Neural cell (in vitro differentiated cells): ENCODE data around the gene AKAP4. TPM values are rescaled to one million over a fixed set of nuclear protein-coding genes. Genes with fewer than 3 reads are reported as not detected.

ENCODE experiments used
- H2AFZ ChIP-seq: fragments of 200-600, 300-800 bp; sonication (generic), shearing (Covaris generic); 2 replicates; pipeline ENCODE4 v1.6.0; 2014; ENCODE audit warnings: low read depth, mild to moderate bottlenecking, antibody characterized with exemption, low read length, moderate library complexity
- H3F3A ChIP-seq: fragments of 200-600 bp; shearing (Covaris generic); 2 replicates; pipeline ENCODE4 v1.6.1; 2016; ENCODE audit warnings: mild to moderate bottlenecking, moderate library complexity, mixed read lengths, antibody characterized with exemption, low read length; ENCODE audit not compliant: insufficient read depth, poor library complexity, severe bottlenecking
- H3K27ac ChIP-seq: fragments of 200-600, 300-800 bp; sonication (generic), shearing (Covaris generic); 2 replicates; pipeline ENCODE4 v1.5.1; 2014; ENCODE audit warnings: mild to moderate bottlenecking, low read length, moderate library complexity
- H3K27me3 ChIP-seq: fragments of 300-800, 200-600 bp; sonication (generic), shearing (Covaris generic); 2 replicates; pipeline ENCODE4 v1.6.0; 2014; ENCODE audit warnings: mild to moderate bottlenecking, low read depth, low read length, moderate library complexity; ENCODE audit not compliant: insufficient read depth
- H3K36me3 ChIP-seq: fragments of 300-800, 200-600 bp; sonication (generic), shearing (Covaris generic); 2 replicates; pipeline ENCODE4 v1.5.1; 2014; ENCODE audit warnings: mild to moderate bottlenecking, antibody characterized with exemption, low read length, moderate library complexity; ENCODE audit not compliant: insufficient read depth
- H3K4me2 ChIP-seq: fragments of 300-800, 200-600 bp; sonication (generic), shearing (Covaris generic); 2 replicates; pipeline ENCODE4 v1.6.0; 2014; ENCODE audit warnings: mild to moderate bottlenecking, low read length
- H3K4me3 ChIP-seq: fragments of 300-800, 200-600 bp; sonication (generic), shearing (Covaris generic); 2 replicates; pipeline ENCODE4 v1.5.1; 2014; ENCODE audit warnings: mild to moderate bottlenecking, low read length, moderate library complexity
- H3K79me2 ChIP-seq: fragments of 200-600 bp; shearing (Covaris generic); replicated peaks from 2 replicates; pipeline ENCODE4 v1.6.0; 2014; ENCODE audit warnings: mild to moderate bottlenecking, low read length, moderate library complexity; ENCODE audit not compliant: insufficient read depth
- H3K9ac ChIP-seq: fragments of 300-800, 200-600 bp; sonication (generic), shearing (Covaris generic); 2 replicates; pipeline ENCODE4 v1.6.1; 2016; ENCODE audit warnings: mild to moderate bottlenecking, low read length, mixed read lengths
- H3K9me2 ChIP-seq: fragments of 200-600 bp; shearing (Covaris generic); 2 replicates; pipeline ENCODE4 v1.6.1; 2016; ENCODE audit warnings: mild to moderate bottlenecking, low read length, mixed read lengths; ENCODE audit not compliant: insufficient read depth
- H3K9me3 ChIP-seq: fragments of 200-600, 300-800 bp; sonication (generic), shearing (Covaris generic); 2 replicates; pipeline ENCODE4 v1.6.1; 2016; ENCODE audit warnings: mild to moderate bottlenecking, mixed run types, low read length, moderate library complexity, mixed read lengths
- H4K20me1 ChIP-seq: fragments of 200-600 bp; shearing (Covaris generic); 2 replicates; pipeline ENCODE4 v1.6.1; 2016; ENCODE audit warnings: mild to moderate bottlenecking, mixed run types; ENCODE audit not compliant: insufficient read depth
- CTCF ChIP-seq: fragments of 450-650 bp; IDR thresholded peaks from 2 replicates; pipeline ENCODE4 v1.5.1; 2014; ENCODE audit warnings: antibody characterized with exemption, mild to moderate bottlenecking, moderate library complexity; ENCODE audit not compliant: poor library complexity, severe bottlenecking
- EZH2 ChIP-seq: fragments of 200-600, 300-800 bp; shearing (Covaris generic), sonication (generic); IDR thresholded peaks from 2 replicates; pipeline ENCODE4 v1.6.1; 2014; ENCODE audit warnings: antibody characterized with exemption, low read length, borderline replicate concordance, mild to moderate bottlenecking; ENCODE audit not compliant: insufficient read depth, poor library complexity, severe bottlenecking
- POLR2AphosphoS5 ChIP-seq: IDR thresholded peaks from 2 replicates; pipeline ENCODE4 v1.6.1; 2012
- RAD21 ChIP-seq: fragments of 450-650 bp; conservative IDR thresholded peaks from 2 replicates; pipeline ENCODE4 v1.6.1; 2014; ENCODE audit warnings: antibody characterized with exemption, mild to moderate bottlenecking, moderate library complexity
- REST ChIP-seq: IDR thresholded peaks from 2 replicates; pipeline ENCODE4 v1.6.1; 2012; ENCODE audit warnings: borderline replicate concordance
- SMC3 ChIP-seq: fragments of 450-650 bp; conservative IDR thresholded peaks from 2 replicates; pipeline ENCODE4 v1.6.1; 2014; ENCODE audit warnings: antibody characterized with exemption, mild to moderate bottlenecking, moderate library complexity; ENCODE audit not compliant: poor library complexity
- polyA plus RNA-seq: library from polyadenylated mRNA; depleted of rRNA; stranded (reverse); fragments of >200 nt; gene quantifications from 2 replicates; pipeline ENCODE4 v1.2.3, GENCODE V29; 2014

The AKAP4 gene
- polyA plus RNA-seq, 1 donor from 2014 or later: not detected

- Histone ChIP-seq H3K4me3 (no peak overlapping the region), H3K79me2 (no peaks in the 10 kb centered on the region), H3K9me3 (no peaks in the 10 kb centered on the region)
Measured at GRCh38 chrX:50206753-50207152, 5.9 kb upstream of the AKAP4 start.

GRCh38 chrX:50204364-50204899 is 3.6 kb upstream of the AKAP4 start, which contains the start of gene CCNB3:
Gene CCNB3 (plus strand): TSS chrX:50204765. CDS start chrX:50285164, 80,399 bp downstream.
- Histone ChIP-seq H2AFZ (no peak within 1 kb of the TSS), H3K27me3 (no peaks in the 10 kb centered on the region), H3K36me3 (no peaks in the 10 kb centered on the region), H3K9me3 (no peaks in the 10 kb centered on the region), H3K9me2 (no peaks in the 10 kb centered on the region), H3K27ac (peak within 1 kb of the TSS; percentile 16), H3K9ac (no peak within 1 kb of the TSS), H3K4me2 (no peak within 1 kb of the TSS), H4K20me1 (no peaks in the 10 kb centered on the region), H3K79me2 (no peaks in the 10 kb centered on the region), H3F3A (no peaks in the 10 kb centered on the region), H3K4me3 (peak within 1 kb of the TSS; percentile 48)
- TF ChIP-seq POLR2AphosphoS5: no peak
- peak; percentile 46 for TF ChIP-seq SMC3
- TF ChIP-seq RAD21: peak; percentile 55
- TF ChIP-seq CTCF: peak; percentile 66

More at GRCh38 chrX:50206753-50207152, 5.9 kb upstream of the AKAP4 start:
- no peaks in the 10 kb centered on the region for H3K9me2 ChIP-seq
- H3K27me3 ChIP-seq: no peaks in the 10 kb centered on the region
- no peaks in the 10 kb centered on the region for H3K36me3 ChIP-seq
- no peak overlapping the region for H3K4me2 ChIP-seq
- H3F3A ChIP-seq: no peaks in the 10 kb centered on the region
- H2AFZ ChIP-seq: no peak overlapping the region
- H3K9ac ChIP-seq: no peak overlapping the region
- no peak overlapping the region for H3K27ac ChIP-seq
- no peaks in the 10 kb centered on the region for H4K20me1 ChIP-seq
- no peak for TF ChIP-seq RAD21

- Histone ChIP-seq H3F3A (no peaks in the 10 kb centered on the region), H3K4me2 (no peak overlapping the region), H3K4me3 (no peak overlapping the region), H3K27me3 (no peaks in the 10 kb centered on the region), H3K9me2 (no peaks in the 10 kb centered on the region), H3K27ac (no peak overlapping the region), H3K36me3 (no peaks in the 10 kb centered on the region), H4K20me1 (no peaks in the 10 kb centered on the region), H3K79me2 (no peaks in the 10 kb centered on the region), H2AFZ (no peak overlapping the region), H3K9ac (no peak overlapping the region), H3K9me3 (no peaks in the 10 kb centered on the region)
- TF ChIP-seq RAD21 (no peak), POLR2AphosphoS5 (no peak), REST (no peak), EZH2 (no peak)
Measured at GRCh38 chrX:50202539-50202938, 1.7 kb upstream of the AKAP4 start.
